AG10803 (cell line): Measurements from ENCODE around the gene MAT2A.
A peak's percentile ranks its signal among the peaks of the same experiment; 100 is the strongest.
"Not testable (repeated sequence)": the region's sequence is repeated elsewhere in the genome, so short reads cannot be mapped to it uniquely, and the experiment has no call there.

ENCODE experiments used
- DNase-seq: peaks from one replicate; pipeline ENCODE4 v3.0.0; 2010; ENCODE audit warnings: low read depth
- H3K4me3 ChIP-seq: 2 replicates; pipeline ENCODE4 v1.5.1; 2011; ENCODE audit warnings: mild to moderate bottlenecking, low read length, control low read depth
- CTCF ChIP-seq: conservative IDR thresholded peaks from 2 replicates; pipeline ENCODE4 v1.5.1; 2011; ENCODE audit warnings: mild to moderate bottlenecking, low read length, control low read depth, inconsistent platforms

The MAT2A gene

GRCh38 chr2:85541753-85542457 is 2.9 kb downstream of the MAT2A start:
- peak overlapping the region; percentile 99 for H3K4me3 ChIP-seq
- TF ChIP-seq CTCF = no peak
- peak; percentile 62 for DNase-seq

- no peak overlapping the region for H3K4me3 ChIP-seq
- no peak for TF ChIP-seq CTCF
- no peak for DNase-seq
Observed at GRCh38 chr2:85542777-85543176, 3.8 kb downstream of the MAT2A start.

- not testable (repeated sequence) for H3K4me3 ChIP-seq, DNase-seq
Observed at GRCh38 chr2:85544254-85544691, 5.3 kb downstream of the MAT2A start.

- not testable (repeated sequence) for DNase-seq, H3K4me3 ChIP-seq
Observed at GRCh38 chr2:85544915-85545779, 6.2 kb downstream of the MAT2A start.

GRCh38 chr2:85545780-85546240 is 6.8 kb downstream of the MAT2A start:
- no peak for DNase-seq
- no peak overlapping the region for H3K4me3 ChIP-seq
- no peak for TF ChIP-seq CTCF

- TF ChIP-seq CTCF = no peak
- no peak overlapping the region for H3K4me3 ChIP-seq
- DNase-seq = no peak
Observed at GRCh38 chr2:85547089-85547858, 8.3 kb downstream of the MAT2A start.

GRCh38 chr2:85547859-85548607 is 9.1 kb downstream of the MAT2A start:
- no peak for TF ChIP-seq CTCF
- no peak overlapping the region for H3K4me3 ChIP-seq
- peak; percentile 23 for DNase-seq
